Activated naive CD8-positive, alpha-beta T cell treated with anti-CD3 and anti-CD28 coated beads, Interleukin-2, amount 50 U/mL, for 24 hours (primary cell): ENCODE measurements around the gene USF1.
"Not testable (repeated sequence)": the region's sequence is repeated elsewhere in the genome, so short reads cannot be mapped to it uniquely, and the experiment has no call there.

Experiments used
- ATAC-seq: fragments of 150-1000 bp; cut with Tn5 transposase; one replicate; pipeline ENCODE4 v1.10.0; 2021
- DNase-seq: peaks from one replicate; pipeline ENCODE4 v3.0.0; 2021
- H3K27ac Mint-ChIP-seq: one replicate; pipeline ENCODE4 v1.8.0; 2021; ENCODE audit warnings: mild to moderate bottlenecking, mixed read lengths
- H3K27me3 Mint-ChIP-seq: one replicate; pipeline ENCODE4 v1.8.0; 2021; ENCODE audit warnings: mixed read lengths
- H3K36me3 Mint-ChIP-seq: one replicate; pipeline ENCODE4 v1.8.0; 2021; ENCODE audit warnings: low read depth, mixed read lengths
- H3K4me1 Mint-ChIP-seq: one replicate; pipeline ENCODE4 v1.8.0; 2021; ENCODE audit warnings: mixed read lengths
- H3K4me3 Mint-ChIP-seq: one replicate; pipeline ENCODE4 v1.8.0; 2021; ENCODE audit warnings: mild to moderate bottlenecking, moderate library complexity, mixed read lengths
- H3K9me3 Mint-ChIP-seq: one replicate; pipeline ENCODE4 v1.8.0; 2021; ENCODE audit warnings: mixed read lengths

Gene USF1

DNA sequence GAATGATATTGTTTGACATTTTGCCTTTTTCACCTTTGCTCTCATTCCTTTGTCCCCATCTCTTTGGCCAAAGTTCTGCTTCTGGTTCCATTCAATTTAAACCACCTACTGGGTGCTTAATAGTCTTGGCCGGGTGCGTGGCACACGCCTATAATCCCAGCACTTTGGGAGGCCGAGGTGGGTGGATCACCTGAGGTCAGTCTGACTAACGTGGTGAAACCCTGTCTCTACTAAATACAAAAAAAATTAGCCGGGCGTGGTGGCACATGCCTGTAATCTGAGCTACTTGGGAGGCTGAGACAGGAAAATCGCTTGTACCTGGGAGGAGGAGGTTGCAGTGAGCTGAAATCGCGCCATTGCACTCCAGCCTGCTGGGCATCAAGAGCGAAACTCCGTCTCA, 23.3 kb downstream of the USF1 start:
- not testable (repeated sequence) for DNase-seq, H3K27me3 Mint-ChIP-seq, H3K27ac Mint-ChIP-seq, H3K9me3 Mint-ChIP-seq, ATAC-seq
- Mint-ChIP-seq H3K36me3 (peaks cover 13% of the 10 kb centered on the region), H3K4me1 (peaks cover 44% of the 10 kb centered on the region), H3K4me3 (peak overlapping the region; percentile 87)

GRCh38 chr1:161021970-161022353, 23.8 kb downstream of the USF1 start:
- Mint-ChIP-seq H3K4me3 (peak overlapping the region; percentile 87), H3K27ac (no peak overlapping the region), H3K36me3 (peaks cover 9% of the 10 kb centered on the region), H3K4me1 (peaks cover 44% of the 10 kb centered on the region), H3K9me3 (peaks cover 3% of the 10 kb centered on the region), H3K27me3 (no peaks in the 10 kb centered on the region)
- ATAC-seq (no peak), DNase-seq (no peak)

DNA sequence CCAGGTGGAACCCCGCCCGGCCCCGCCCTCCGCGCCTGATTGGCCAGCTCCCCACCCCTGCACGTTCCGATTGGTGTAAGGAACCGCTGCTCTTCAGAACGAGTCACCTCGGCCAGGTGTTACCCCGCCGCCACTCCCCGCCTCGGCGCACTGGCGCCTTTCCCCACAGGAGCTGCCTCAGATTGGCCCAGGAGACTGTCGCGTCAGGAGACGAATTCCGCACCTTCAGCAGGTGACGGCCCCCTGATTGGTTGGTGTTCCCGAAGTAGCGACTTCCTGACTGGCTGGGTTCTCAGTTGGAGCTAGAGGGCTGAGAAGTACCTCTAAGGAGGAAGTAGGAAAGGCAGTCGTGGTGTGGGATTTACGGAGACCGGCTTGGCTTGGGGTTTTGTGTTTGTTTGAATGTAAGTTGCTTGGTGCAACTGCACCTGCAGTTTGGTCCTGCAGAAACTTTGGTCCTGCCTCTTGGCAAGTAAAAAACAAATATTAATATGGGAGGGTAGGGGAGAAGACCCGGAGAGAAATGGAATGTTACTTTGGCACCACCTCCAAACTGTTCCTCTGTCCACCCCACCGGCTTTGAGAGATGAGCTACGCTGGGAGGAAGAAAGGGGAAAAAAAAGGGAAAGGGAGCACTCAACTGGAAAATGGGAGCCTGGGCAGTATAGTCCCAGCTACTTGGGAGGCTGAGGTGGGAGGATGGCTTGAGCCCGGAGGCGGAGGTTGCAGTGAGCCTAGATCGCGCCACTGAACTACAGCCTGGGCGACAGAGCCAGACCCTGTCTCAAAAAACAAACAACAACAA, 24.4 kb downstream of the USF1 start:
- H3K36me3 Mint-ChIP-seq, result peaks cover 6% of the 10 kb centered on the region
- peak overlapping the region; percentile 87 for H3K4me3 Mint-ChIP-seq
- peak; percentile 94 for ATAC-seq
- H3K27ac Mint-ChIP-seq, result peak overlapping the region; percentile 82
- no peaks in the 10 kb centered on the region for H3K27me3 Mint-ChIP-seq
- H3K9me3 Mint-ChIP-seq, result no peaks in the 10 kb centered on the region
- peaks cover 42% of the 10 kb centered on the region for H3K4me1 Mint-ChIP-seq
- peak; percentile 86 for DNase-seq

GRCh38 chr1:161020509-161021164, 25.1 kb downstream of the USF1 start, which contains the start of gene F11R:
Gene F11R (minus strand): TSS chr1:161021152. CDS start chr1:161021073, 79 bp downstream.
- Mint-ChIP-seq H3K36me3 (peaks cover 6% of the 10 kb centered on the region), H3K9me3 (no peaks in the 10 kb centered on the region), H3K27me3 (no peaks in the 10 kb centered on the region), H3K27ac (peak within 1 kb of the TSS; percentile 82), H3K4me1 (peaks cover 42% of the 10 kb centered on the region), H3K4me3 (peak within 1 kb of the TSS; percentile 87)
- ATAC-seq (peak; percentile 31), DNase-seq (peak; percentile 40)

DNA sequence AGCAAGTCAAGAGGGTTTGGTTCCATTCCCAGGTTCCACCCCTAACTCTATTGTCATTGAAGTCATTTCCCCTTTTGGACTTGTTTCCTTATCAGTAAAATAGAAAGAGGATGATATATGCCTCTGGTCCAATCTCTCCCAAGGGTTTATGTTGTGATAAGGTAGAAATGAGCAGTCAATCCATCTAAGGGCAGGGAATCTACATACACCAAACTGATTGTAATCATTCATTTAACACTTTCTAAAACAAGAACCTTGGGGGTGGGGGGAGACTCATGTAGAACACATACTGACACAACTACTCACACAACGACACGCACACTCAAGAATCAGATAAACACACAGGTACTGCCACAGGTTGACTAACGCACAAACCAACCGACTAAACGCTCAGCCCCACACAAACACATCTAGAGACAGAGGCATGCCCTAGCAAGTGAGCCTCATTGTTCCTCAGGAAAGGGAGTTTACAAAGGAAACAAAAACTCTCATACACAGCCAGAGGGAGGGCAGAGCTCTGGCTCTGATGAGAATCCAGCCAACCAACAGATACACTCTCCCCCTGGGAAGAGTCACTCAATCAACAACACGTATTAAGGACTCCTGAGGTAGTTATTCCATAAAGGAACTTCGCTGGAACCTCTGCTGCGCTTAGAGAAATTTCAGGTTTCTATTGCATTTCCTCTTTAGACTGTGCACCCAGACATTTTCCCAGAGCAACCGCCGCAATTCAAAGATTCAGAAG, 25.9 kb downstream of the USF1 start:
- Mint-ChIP-seq H3K4me1 (peaks cover 42% of the 10 kb centered on the region), H3K27me3 (no peaks in the 10 kb centered on the region), H3K36me3 (peaks cover 6% of the 10 kb centered on the region), H3K27ac (peak overlapping the region; percentile 82), H3K4me3 (peak overlapping the region; percentile 87), H3K9me3 (no peaks in the 10 kb centered on the region)
- no peak for DNase-seq
- ATAC-seq, result no peak

DNA sequence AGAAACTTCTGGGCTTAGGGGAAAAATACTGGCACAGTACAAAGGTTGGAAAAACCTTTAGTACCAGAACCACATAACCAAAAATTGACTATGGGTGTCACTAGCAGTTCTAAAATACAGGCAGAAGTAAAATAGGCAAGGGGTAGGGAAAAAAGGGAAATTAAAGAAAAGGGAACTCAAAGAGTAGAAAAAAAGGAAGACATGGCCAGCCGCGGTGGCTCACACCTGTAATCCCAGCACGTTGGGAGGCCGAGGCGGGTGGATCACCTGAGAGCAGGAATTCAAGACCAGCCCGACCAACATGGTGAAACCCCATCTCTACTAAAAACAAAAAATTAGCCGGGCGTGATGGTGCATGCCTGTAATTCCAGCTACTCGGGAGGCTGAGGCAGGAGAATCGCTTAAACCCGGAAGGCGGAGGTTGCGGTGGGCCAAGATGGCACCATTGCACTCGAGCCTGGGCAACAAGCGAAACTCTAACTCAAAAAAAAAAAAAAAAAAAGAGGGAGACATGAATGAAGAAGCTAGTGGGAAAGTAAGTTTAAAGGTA, 26.6 kb downstream of the USF1 start:
- H3K4me3 Mint-ChIP-seq, ATAC-seq, H3K9me3 Mint-ChIP-seq, H3K36me3 Mint-ChIP-seq, DNase-seq, H3K27me3 Mint-ChIP-seq: not testable (repeated sequence)
- H3K27ac Mint-ChIP-seq, result peak overlapping the region; percentile 60
- H3K4me1 Mint-ChIP-seq, result peaks cover 47% of the 10 kb centered on the region

DNA sequence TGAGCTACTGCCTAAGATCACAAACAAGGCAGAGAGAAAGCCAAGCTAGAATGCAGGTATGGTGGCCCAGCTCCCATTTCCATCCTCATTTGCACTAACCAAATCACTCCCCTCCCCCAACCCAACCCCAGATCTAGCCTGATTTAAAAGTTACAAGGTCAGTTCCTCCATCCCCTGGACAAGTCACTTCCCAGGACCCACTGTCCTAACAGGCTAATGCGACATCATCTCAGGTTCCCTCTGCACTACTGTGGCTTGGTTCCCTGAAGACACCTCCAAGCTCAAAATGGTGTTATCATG, 27.2 kb downstream of the USF1 start:
- no peaks in the 10 kb centered on the region for H3K27me3 Mint-ChIP-seq
- H3K4me1 Mint-ChIP-seq, result peaks cover 53% of the 10 kb centered on the region
- H3K9me3 Mint-ChIP-seq, result no peaks in the 10 kb centered on the region
- peaks cover 6% of the 10 kb centered on the region for H3K36me3 Mint-ChIP-seq
- no peak overlapping the region for H3K4me3 Mint-ChIP-seq
- no peak for DNase-seq
- ATAC-seq, result no peak
- H3K27ac Mint-ChIP-seq, result no peak overlapping the region

GRCh38 chr1:161017756-161018630, 27.8 kb downstream of the USF1 start:
- peaks cover 59% of the 10 kb centered on the region for H3K4me1 Mint-ChIP-seq
- ATAC-seq, result no peak
- H3K36me3 Mint-ChIP-seq, result peaks cover 6% of the 10 kb centered on the region
- H3K27me3 Mint-ChIP-seq, result no peaks in the 10 kb centered on the region
- no peak overlapping the region for H3K4me3 Mint-ChIP-seq
- DNase-seq, result no peak
- no peak overlapping the region for H3K27ac Mint-ChIP-seq
- no peaks in the 10 kb centered on the region for H3K9me3 Mint-ChIP-seq

- H3K9me3 Mint-ChIP-seq, H3K36me3 Mint-ChIP-seq, H3K4me3 Mint-ChIP-seq, DNase-seq, ATAC-seq, H3K27me3 Mint-ChIP-seq, H3K27ac Mint-ChIP-seq: not testable (repeated sequence)
- peaks cover 59% of the 10 kb centered on the region for H3K4me1 Mint-ChIP-seq
Observed at GRCh38 chr1:161017181-161017580, 28.6 kb downstream of the USF1 start.

- H3K4me1 Mint-ChIP-seq, result peaks cover 56% of the 10 kb centered on the region
- not testable (repeated sequence) for H3K27ac Mint-ChIP-seq, DNase-seq
Observed at GRCh38 chr1:161016683-161017082, 29.1 kb downstream of the USF1 start.

DNA sequence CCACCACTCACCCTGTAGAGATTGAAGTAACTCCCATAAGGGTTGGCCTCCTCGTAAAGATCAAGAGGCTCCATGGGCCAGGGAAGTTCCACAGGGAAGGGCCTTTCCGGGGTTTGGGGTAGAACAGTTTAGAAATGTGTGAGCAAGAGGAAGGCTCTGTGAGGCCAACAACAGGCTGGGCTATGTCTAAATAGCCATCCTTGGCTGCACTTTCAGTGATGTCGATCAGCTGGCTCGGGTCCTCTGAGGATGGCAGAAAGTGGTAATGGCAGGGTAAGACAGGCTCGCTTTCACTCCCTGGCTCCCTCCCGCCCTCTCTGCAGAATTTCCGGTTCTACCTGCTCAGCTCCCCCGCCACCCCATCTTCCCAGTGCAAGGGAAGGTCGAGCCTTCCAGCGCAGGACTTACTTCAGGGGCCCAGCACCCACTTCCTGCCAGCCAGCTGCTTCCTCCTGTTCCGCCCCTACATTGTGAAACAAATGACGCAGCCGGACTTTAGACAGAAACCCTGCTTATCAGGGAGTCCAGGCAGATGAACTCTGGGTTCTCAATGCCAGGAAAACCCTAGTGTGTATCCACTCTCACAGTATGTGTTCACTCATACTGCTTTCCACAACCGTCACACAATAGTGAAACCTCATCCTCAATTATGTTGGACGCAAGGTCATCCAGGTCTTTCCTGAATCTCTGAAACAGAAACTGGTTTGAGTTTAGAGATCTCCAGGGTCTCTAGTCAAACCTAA, 32.1 kb downstream of the USF1 start:
- peaks cover 41% of the 10 kb centered on the region for H3K4me1 Mint-ChIP-seq
- ATAC-seq, result peak; percentile 91
- peak; percentile 76 for DNase-seq

More at GRCh38 chr1:161016683-161017082, 29.1 kb downstream of the USF1 start:
- not testable (repeated sequence) for H3K27me3 Mint-ChIP-seq, H3K4me3 Mint-ChIP-seq, H3K36me3 Mint-ChIP-seq, H3K9me3 Mint-ChIP-seq, ATAC-seq

GRCh38 chr1:161013131-161013487, 32.7 kb downstream of the USF1 start:
- Mint-ChIP-seq H3K9me3 (no peaks in the 10 kb centered on the region), H3K27me3 (no peaks in the 10 kb centered on the region), H3K4me1 (peaks cover 40% of the 10 kb centered on the region), H3K27ac (peak overlapping the region; percentile 92), H3K36me3 (no peaks in the 10 kb centered on the region), H3K4me3 (peak overlapping the region; percentile 77)
- ATAC-seq (peak; percentile 47), DNase-seq (no peak)

More for the DNA sequence above, 32.1 kb downstream of the USF1 start:
- Mint-ChIP-seq H3K4me3 (peak overlapping the region; percentile 77), H3K27ac (peak overlapping the region; percentile 92), H3K9me3 (no peaks in the 10 kb centered on the region), H3K36me3 (no peaks in the 10 kb centered on the region), H3K27me3 (no peaks in the 10 kb centered on the region)

DNA sequence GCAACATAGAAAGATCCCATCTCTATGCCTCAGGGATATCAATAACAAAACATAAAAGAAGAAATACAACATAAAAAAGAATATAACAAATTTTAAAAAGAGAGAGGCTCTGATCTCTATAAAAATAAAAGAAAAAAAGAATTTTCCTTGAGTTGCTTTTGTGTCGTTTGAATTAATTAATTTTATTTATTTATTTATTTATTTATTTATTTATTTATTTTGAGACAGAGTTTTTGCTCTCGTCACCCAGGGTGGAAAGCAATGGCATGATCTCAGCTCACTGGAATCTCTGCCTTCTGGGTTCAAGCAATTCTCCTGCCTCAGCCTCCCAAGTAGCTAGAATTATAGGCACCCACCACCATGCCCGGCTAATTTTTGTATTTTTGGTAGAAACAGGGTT, 33.4 kb downstream of the USF1 start:
- DNase-seq (no peak), ATAC-seq (no peak)
- Mint-ChIP-seq H3K27ac (no peak overlapping the region), H3K9me3 (no peaks in the 10 kb centered on the region), H3K4me1 (peaks cover 34% of the 10 kb centered on the region), H3K4me3 (no peak overlapping the region), H3K27me3 (no peaks in the 10 kb centered on the region), H3K36me3 (no peaks in the 10 kb centered on the region)
